Renal cortex interstitium (tissue), 11 donors: ENCODE data around the gene NXNL2. TPM values are rescaled to one million over a fixed set of nuclear protein-coding genes. Genes with fewer than 3 reads are reported as not detected.

Experiments used
- DNase-seq, 11 donors: peaks; one replicate each; pipeline ENCODE4 v3.0.0-alpha.2; 2013; ENCODE audit warnings: low read depth in 9 of 11, low spot score in 4 of 11; ENCODE audit errors: extremely low read depth in 1 of 11
- polyA plus RNA-seq, 3 donors: library from polyadenylated mRNA; unstranded; fragments of 120-200 nt; gene quantifications; one replicate each; pipeline ENCODE4 v1.2.1, GENCODE V29; 2013; ENCODE audit not compliant: insufficient read length in 3 of 3

NXNL2 gene
- polyA plus RNA-seq, 3 donors: 2.0 to 4.0 (median 2.2) TPM

GRCh38 chr9:88528080-88528790 is 6.7 kb upstream of the NXNL2 start:
- no peak for DNase-seq

- no peak for DNase-seq
These were observed 5.5 kb upstream of the NXNL2 start for GRCh38 chr9:88529496-88529895.

- no peak for DNase-seq
These were observed 4.9 kb upstream of the NXNL2 start for GRCh38 chr9:88530051-88530450.

GRCh38 chr9:88531920-88532698 is 2.9 kb upstream of the NXNL2 start:
- no peak for DNase-seq

GRCh38 chr9:88533951-88534455 is 975 bp upstream of the NXNL2 start:
- DNase-seq: peak in 1 of 11 donors; percentile 43

GRCh38 chr9:88535226-88536022 is 446 bp downstream of the NXNL2 start:
- no peak for DNase-seq

GRCh38 chr9:88536023-88536324 is 996 bp downstream of the NXNL2 start:
- DNase-seq: no peak

- DNase-seq: no peak
These were observed 2.2 kb downstream of the NXNL2 start for GRCh38 chr9:88536951-88537760.

- peak in 2 of 11 donors; percentile 33 to 47 for DNase-seq
These were observed 2.7 kb downstream of the NXNL2 start for GRCh38 chr9:88537761-88538091.

- no peak for DNase-seq
These were observed 3.5 kb downstream of the NXNL2 start for GRCh38 chr9:88538311-88539085.

GRCh38 chr9:88539246-88539645 is 4.3 kb downstream of the NXNL2 start:
- DNase-seq: no peak

GRCh38 chr9:88540251-88540763 is 5.3 kb downstream of the NXNL2 start:
- DNase-seq: no peak

GRCh38 chr9:88544245-88544644 is 9.3 kb downstream of the NXNL2 start:
- DNase-seq: no peak

GRCh38 chr9:88551546-88552137 is 16.7 kb downstream of the NXNL2 start:
- no peak for DNase-seq

- DNase-seq: no peak
These were observed 18.4 kb downstream of the NXNL2 start for GRCh38 chr9:88553350-88553749.

- DNase-seq: no peak
These were observed 20.4 kb downstream of the NXNL2 start for GRCh38 chr9:88555268-88555980.

GRCh38 chr9:88559661-88560060 is 24.7 kb downstream of the NXNL2 start:
- no peak for DNase-seq
